Small intestine (tissue), 7 donors: Measurements from ENCODE around the gene GABRG3. TPM values are rescaled to one million over a fixed set of nuclear protein-coding genes. Genes with fewer than 3 reads are reported as not detected.

Experiments used
- DNase-seq, 2 donors: peaks; one replicate each; pipeline versions ENCODE4 v3.0.0 to v3.0.0-alpha.2; 2013
- FAIRE-seq: peaks from 2 replicates; lab custom pipeline; 2012; peaks lifted over from hg19 to GRCh38; lab: Jason Lieb, UNC
- H3K27ac ChIP-seq, 3 donors: one replicate each; pipeline ENCODE4 v1.5.1; 2013; ENCODE audit warnings: low read length in 2 of 3, mild to moderate bottlenecking in 2 of 3, control low read depth in 1 of 3, inconsistent platforms in 1 of 3, low read depth in 1 of 3, moderate library complexity in 1 of 3
- H3K27me3 ChIP-seq, 3 donors: one replicate each; pipeline ENCODE4 v1.6.1; 2013; ENCODE audit warnings: low read length in 3 of 3, inconsistent platforms in 1 of 3; ENCODE audit not compliant: control insufficient read depth in 3 of 3, insufficient read depth in 3 of 3
- H3K36me3 ChIP-seq, 3 donors: one replicate each; pipeline ENCODE4 v1.6.1; 2013; ENCODE audit warnings: low read length in 3 of 3, inconsistent platforms in 1 of 3, low read depth in 1 of 3, mild to moderate bottlenecking in 1 of 3, moderate library complexity in 1 of 3; ENCODE audit not compliant: control insufficient read depth in 3 of 3, insufficient read depth in 2 of 3
- H3K4me1 ChIP-seq, 3 donors: one replicate each; pipeline ENCODE4 v1.6.1; 2013; ENCODE audit warnings: low read length in 2 of 3, inconsistent platforms in 1 of 3, low read depth in 1 of 3, mild to moderate bottlenecking in 1 of 3, moderate library complexity in 1 of 3; ENCODE audit not compliant: control insufficient read depth in 3 of 3, insufficient read depth in 2 of 3
- H3K4me3 ChIP-seq, 3 donors: one replicate each; pipeline ENCODE4 v1.5.1; 2013; ENCODE audit warnings: low read length in 3 of 3, control low read depth in 1 of 3, inconsistent platforms in 1 of 3, low read depth in 1 of 3, mild to moderate bottlenecking in 1 of 3, moderate library complexity in 1 of 3
- H3K9me3 ChIP-seq, 2 donors: one replicate each; pipeline ENCODE4 v1.6.1; 2013; ENCODE audit warnings: low read depth in 1 of 2, low read length in 1 of 2; ENCODE audit not compliant: control insufficient read depth in 2 of 2, insufficient read depth in 1 of 2
- WGBS, 3 donors: extraction: QIAGEN DNeasy Blood & Tissue Kit; methylation state at CpG; one replicate each; pipeline ENCODE4 v1.1.7; 2013; 5-methylcytosine and 5-hydroxymethylcytosine counted together
- polyA plus RNA-seq, 4 donors: library from polyadenylated mRNA; stranded (reverse) in 3 of 4; unstranded in 1 of 4; fragments of 200-250 nt in 3 of 4; fragments of 120-200 nt in 1 of 4; gene quantifications; one replicate each; pipeline versions ENCODE4 v1.2.1 to v1.2.3, GENCODE V29; 2013
- donor health status: healthy with polysubstance abuse.
- donor health status: control.
- donor health status: control.
- donor health status: Bipolar disorder and iron deficiency.
- donor health status: healthy.

The GABRG3 gene
- polyA plus RNA-seq, 4 donors, result 0.41 TPM; not detected in 3

DNA sequence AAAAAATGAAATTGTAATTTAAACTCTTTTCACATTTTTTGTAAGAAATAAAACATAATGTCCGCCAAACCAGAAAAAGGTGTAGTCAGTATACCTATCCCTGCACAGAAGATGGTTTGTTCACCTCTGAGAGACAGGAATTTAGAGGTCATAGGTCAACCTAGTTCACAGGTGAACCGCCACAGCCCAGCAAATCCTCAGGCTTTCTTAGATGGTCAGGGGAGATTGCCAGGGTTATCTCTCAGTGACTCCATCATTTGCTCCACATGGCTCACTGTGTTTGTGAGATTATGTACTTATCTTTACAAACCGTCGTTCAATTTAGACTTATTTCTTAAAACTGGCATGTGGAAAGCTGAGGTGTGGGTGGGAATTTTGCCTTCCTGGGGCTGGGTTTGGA, 264.2 kb downstream of the GABRG3 start:
- H3K27me3 ChIP-seq, result no peaks in the 10 kb centered on the region
- H3K4me3 ChIP-seq, result no peak overlapping the region
- no peaks in the 10 kb centered on the region for H3K36me3 ChIP-seq
- no peak overlapping the region for H3K27ac ChIP-seq
- no peak for FAIRE-seq
- WGBS, 3 donors, result 25 to 45% (median 39%) methylated on average over 4 of the region's 4 CpGs
- H3K4me1 ChIP-seq, result no peaks in the 10 kb centered on the region
- H3K9me3 ChIP-seq, result peaks cover 0 to 2% of the 10 kb centered on the region in 2 donors
- no peak for DNase-seq

DNA sequence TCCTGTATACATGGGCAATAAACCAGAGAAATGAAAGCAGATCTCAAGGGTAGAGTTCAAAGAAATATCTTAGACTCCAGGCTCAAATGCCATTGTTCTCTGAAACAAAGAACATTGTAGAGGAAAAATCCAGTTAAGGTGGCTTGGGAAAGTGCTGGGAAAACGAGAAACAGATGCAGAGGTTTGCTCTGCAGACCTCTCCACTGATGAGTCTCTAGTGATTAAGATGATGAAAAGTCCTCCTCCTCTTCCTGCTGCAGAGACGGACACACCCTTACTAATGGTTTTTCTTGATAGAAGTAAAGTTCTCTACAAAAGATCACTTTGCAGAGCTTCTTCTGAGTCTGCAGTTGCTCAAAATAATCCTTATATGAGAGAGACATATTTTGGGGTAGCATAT, 264.7 kb downstream of the GABRG3 start:
- 10 to 27% (median 27%) methylated on average over 2 of the region's 2 CpGs for WGBS, 3 donors
- DNase-seq (no peak), FAIRE-seq (no peak)

GRCh38 chr15:27237319-27237939, 266.4 kb downstream of the GABRG3 start:
- 62 to 78% (median 75%) methylated on average over 7 of the region's 7 CpGs for WGBS, 3 donors
- no peak overlapping the region for H3K27ac ChIP-seq
- H3K36me3 ChIP-seq, result no peaks in the 10 kb centered on the region
- H3K4me3 ChIP-seq, result no peak overlapping the region
- FAIRE-seq (no peak), DNase-seq (no peak)
- peaks cover 0 to 2% of the 10 kb centered on the region in 2 donors for H3K9me3 ChIP-seq
- H3K27me3 ChIP-seq, result no peaks in the 10 kb centered on the region
- H3K4me1 ChIP-seq, result no peaks in the 10 kb centered on the region

More for the DNA sequence above, 264.7 kb downstream of the GABRG3 start:
- H3K4me3 ChIP-seq, result no peak overlapping the region
- H3K27ac ChIP-seq, result no peak overlapping the region
- H3K36me3 ChIP-seq, result no peaks in the 10 kb centered on the region
- H3K9me3 ChIP-seq, result peaks cover 0 to 2% of the 10 kb centered on the region in 2 donors
- H3K27me3 ChIP-seq, result no peaks in the 10 kb centered on the region
- H3K4me1 ChIP-seq, result no peaks in the 10 kb centered on the region

GRCh38 chr15:27238209-27238608, 267.2 kb downstream of the GABRG3 start:
- Histone ChIP-seq H3K27ac (no peak overlapping the region), H3K4me3 (no peak overlapping the region), H3K4me1 (no peaks in the 10 kb centered on the region), H3K27me3 (no peaks in the 10 kb centered on the region), H3K9me3 (peaks cover 0 to 2% of the 10 kb centered on the region in 2 donors), H3K36me3 (no peaks in the 10 kb centered on the region)
- WGBS, 3 donors, result 71 to 83% (median 81%) methylated on average over 12 of the region's 12 CpGs
- FAIRE-seq (no peak), DNase-seq (no peak)

- DNase-seq (no peak), FAIRE-seq (no peak)
- H3K9me3 ChIP-seq, result peaks cover 0 to 2% of the 10 kb centered on the region in 2 donors
- H3K27me3 ChIP-seq, result no peaks in the 10 kb centered on the region
- no peaks in the 10 kb centered on the region for H3K36me3 ChIP-seq
- WGBS, 3 donors, result 52 to 61% (median 55%) methylated on average over 10 of the region's 10 CpGs
- H3K27ac ChIP-seq, result no peak overlapping the region
- no peaks in the 10 kb centered on the region for H3K4me1 ChIP-seq
- no peak overlapping the region for H3K4me3 ChIP-seq
Measured at GRCh38 chr15:27238707-27239423, 267.9 kb downstream of the GABRG3 start.

DNA sequence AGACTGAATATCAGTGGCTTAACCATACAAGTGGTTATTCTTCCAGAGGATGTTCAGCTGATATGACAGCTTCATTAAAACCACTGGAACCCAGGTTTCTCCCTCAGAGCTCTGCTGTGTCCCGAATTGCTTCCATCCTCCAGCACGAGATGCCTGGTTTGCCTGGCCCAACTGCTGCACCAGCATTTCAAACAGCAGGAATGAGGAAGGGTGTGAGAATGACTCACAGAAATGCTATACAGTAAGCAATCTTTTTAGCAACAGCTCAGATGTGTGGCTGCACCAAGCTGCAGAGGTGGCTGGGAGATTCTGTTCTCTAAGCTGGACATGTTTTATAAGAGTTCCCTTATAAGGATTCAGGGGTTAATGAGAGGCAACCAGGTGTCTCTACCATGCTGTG, 271.0 kb downstream of the GABRG3 start:
- Histone ChIP-seq H3K4me3 (no peak overlapping the region), H3K27me3 (no peaks in the 10 kb centered on the region), H3K9me3 (peaks cover 0 to 2% of the 10 kb centered on the region in 2 donors), H3K4me1 (no peaks in the 10 kb centered on the region), H3K27ac (no peak overlapping the region), H3K36me3 (no peaks in the 10 kb centered on the region)
- DNase-seq, result no peak
- FAIRE-seq, result no peak
- WGBS, 3 donors, result 54 to 65% (median 62%) methylated on average over 2 of the region's 2 CpGs

GRCh38 chr15:27244047-27244446, 273.1 kb downstream of the GABRG3 start:
- 86 to 91% (median 87%) methylated on average over 3 of the region's 3 CpGs for WGBS, 3 donors
- Histone ChIP-seq H3K4me1 (no peaks in the 10 kb centered on the region), H3K27ac (no peak overlapping the region), H3K27me3 (no peaks in the 10 kb centered on the region), H3K4me3 (no peak overlapping the region), H3K9me3 (peaks cover 0 to 2% of the 10 kb centered on the region in 2 donors), H3K36me3 (no peaks in the 10 kb centered on the region)
- FAIRE-seq (no peak), DNase-seq (no peak)

GRCh38 chr15:27248251-27248650, 277.3 kb downstream of the GABRG3 start:
- Histone ChIP-seq H3K27me3 (no peaks in the 10 kb centered on the region), H3K36me3 (no peaks in the 10 kb centered on the region), H3K27ac (no peak overlapping the region), H3K4me3 (no peak overlapping the region), H3K4me1 (no peaks in the 10 kb centered on the region), H3K9me3 (peaks cover 2 to 3% of the 10 kb centered on the region in 2 donors)
- DNase-seq (no peak), FAIRE-seq (no peak)
- WGBS, 3 donors, result 76 to 92% (median 82%) methylated on average over 3 of the region's 3 CpGs
